ENCODE results near the gene USP30.

The USP30 gene

GRCh38 chr12:109127533-109128242 is 75.3 kb downstream of the USP30 start:
- no peak for DNase-seq (ENCODE audit: low spot score)

- no peak for DNase-seq (ENCODE audit: low spot score)
These were observed 78.1 kb downstream of the USP30 start for GRCh38 chr12:109130297-109131153.

- no peak for DNase-seq (ENCODE audit: low spot score)
These were observed 79.0 kb downstream of the USP30 start for GRCh38 chr12:109131154-109132050.

GRCh38 chr12:109134186-109134917 is 82.0 kb downstream of the USP30 start:
- DNase-seq (ENCODE audit: low spot score) = peak; percentile 72

- no peak for DNase-seq (ENCODE audit: low spot score)
These were observed 84.7 kb downstream of the USP30 start for GRCh38 chr12:109137055-109137454.
